ENCODE data around the gene SLC16A3.

SLC16A3 gene

DNA sequence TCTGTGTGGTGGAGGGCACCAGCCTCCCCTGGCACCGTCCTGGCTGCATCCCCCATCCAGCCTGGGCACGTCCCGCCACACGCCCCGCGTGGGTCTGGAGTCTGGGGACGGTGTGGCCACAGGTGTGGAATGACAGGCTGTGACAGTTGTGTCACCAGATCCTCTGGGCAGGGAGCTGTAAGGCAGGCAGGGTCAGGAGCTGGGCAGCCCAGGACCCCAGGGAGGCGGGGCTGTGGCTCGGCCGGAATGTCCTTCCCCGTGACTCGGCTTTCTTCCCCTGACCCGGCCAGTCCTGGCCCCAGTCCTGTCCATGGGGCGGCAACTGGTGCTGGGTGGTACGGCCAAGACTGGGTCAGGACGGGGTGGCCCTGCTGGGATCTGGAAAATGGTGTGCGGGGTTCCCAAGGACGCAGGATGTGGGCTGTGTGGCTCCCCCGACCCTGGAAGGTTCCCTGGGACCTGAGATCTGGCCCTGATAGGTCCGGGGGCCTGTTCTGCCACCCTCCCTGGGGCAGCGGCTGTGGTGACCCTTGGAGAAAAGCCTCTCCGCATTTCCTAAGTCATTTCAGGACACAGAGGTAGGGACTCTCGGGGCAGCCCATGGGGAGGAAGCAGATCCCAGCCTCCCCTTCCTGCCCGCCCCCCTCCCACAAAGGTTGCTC is 3.3 kb upstream of the SLC16A3 start:
- Histone ChIP-seq H3K27me3 (ENCODE audit: control insufficient read depth in 1 of 2, insufficient read depth in 2 of 2, low read length in 2 of 2) (no peaks in the 10 kb centered on the region), H3K4me3 (ENCODE audit: low read length in 2 of 2) (no peak overlapping the region), H3K27ac (ENCODE audit: low read length) (no peak overlapping the region), H3K36me3 (ENCODE audit: control insufficient read depth in 2 of 2, insufficient read depth in 2 of 2, low read length in 2 of 2) (no peaks in the 10 kb centered on the region), H3K4me1 (ENCODE audit: control insufficient read depth, insufficient read depth, low read length) (peaks cover 23% of the 10 kb centered on the region), H3K9ac (ENCODE audit: low read length in 2 of 2) (no peak overlapping the region), H3K9me3 (ENCODE audit: control insufficient read depth in 2 of 2, low read length in 2 of 2) (no peaks in the 10 kb centered on the region)

DNA sequence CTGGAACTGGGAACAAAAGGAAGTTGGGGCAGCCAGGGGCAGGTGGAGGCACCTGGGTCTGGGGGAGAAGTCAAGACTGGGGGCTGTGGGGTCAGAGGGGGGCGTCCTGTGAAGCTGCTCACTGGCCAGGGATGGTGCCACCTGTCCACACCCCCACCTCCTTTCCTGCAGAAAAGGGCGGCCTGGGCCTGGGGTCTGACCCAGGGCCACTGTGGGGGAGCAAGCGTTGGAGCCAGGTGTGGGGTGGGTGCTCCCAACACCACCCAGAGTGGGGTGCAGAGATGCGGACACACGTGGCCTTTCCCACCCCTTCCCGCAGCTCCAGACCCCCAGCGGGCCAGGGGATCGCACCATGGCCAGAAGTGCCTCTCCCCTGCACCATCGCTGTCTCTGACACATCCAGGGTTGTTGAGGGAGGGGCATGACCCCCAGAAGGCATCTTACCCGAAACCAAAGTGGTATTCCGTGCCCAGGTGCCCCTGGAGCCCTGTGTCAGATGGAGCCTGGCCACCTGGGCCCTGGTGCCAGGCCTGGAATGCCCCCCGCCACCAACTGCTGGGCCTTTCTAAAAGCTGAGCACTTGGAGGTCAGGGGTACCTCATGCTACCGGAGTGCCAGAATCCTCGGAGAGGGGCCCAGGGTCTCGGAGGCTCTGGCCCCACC is 2.6 kb upstream of the SLC16A3 start:
- H3K9me3 ChIP-seq (ENCODE audit: control insufficient read depth in 2 of 2, low read length in 2 of 2) = no peaks in the 10 kb centered on the region
- H3K36me3 ChIP-seq (ENCODE audit: control insufficient read depth in 2 of 2, insufficient read depth in 2 of 2, low read length in 2 of 2) = no peaks in the 10 kb centered on the region
- H3K4me1 ChIP-seq (ENCODE audit: control insufficient read depth, insufficient read depth, low read length) = peaks cover 26% of the 10 kb centered on the region
- H3K4me3 ChIP-seq (ENCODE audit: low read length in 2 of 2) = no peak overlapping the region
- H3K27me3 ChIP-seq (ENCODE audit: control insufficient read depth in 1 of 2, insufficient read depth in 2 of 2, low read length in 2 of 2) = no peaks in the 10 kb centered on the region
- H3K9ac ChIP-seq (ENCODE audit: low read length in 2 of 2) = no peak overlapping the region
- no peak overlapping the region for H3K27ac ChIP-seq (ENCODE audit: low read length)

DNA sequence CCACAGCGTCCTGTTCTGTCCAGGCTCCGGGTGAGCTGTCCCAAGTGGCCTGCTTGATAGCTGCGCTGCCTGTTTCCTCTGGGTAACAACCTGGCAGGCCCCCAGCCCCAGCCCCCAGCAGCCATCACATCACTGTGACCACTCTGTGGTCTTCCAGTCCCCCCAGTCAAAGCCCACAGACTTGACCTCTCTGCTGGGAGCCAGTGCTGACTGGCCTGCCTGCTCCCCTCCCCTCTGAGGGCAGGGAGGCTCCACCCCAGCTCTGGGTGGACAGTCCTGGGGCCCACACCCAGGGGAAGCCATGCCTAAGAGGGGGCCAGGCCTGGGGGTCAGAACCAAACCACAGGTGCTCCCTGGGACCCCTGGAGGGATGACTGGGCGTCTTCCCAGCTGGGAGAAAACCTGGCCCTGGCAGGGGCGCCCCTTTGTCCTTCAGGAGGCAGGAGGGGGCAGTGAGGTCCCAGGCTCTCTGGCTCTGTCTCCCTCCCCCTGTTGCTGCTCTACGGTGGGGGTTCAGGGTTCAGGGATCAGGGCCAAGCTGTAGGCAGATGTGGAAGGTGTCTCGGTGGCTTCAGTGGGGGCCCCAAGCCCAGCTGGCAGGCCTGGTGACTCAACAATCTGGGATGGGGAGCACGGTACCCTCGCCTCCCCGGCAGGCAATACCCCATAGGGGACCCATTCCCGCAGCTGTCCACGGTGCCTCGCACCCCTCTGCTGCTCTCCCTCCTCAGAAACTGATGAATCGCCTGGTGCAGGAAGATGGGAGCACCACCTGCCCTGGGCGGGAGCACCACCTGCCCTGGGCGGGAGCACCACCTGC is 1.8 kb upstream of the SLC16A3 start:
- H3K27me3 ChIP-seq (ENCODE audit: control insufficient read depth in 1 of 2, insufficient read depth in 2 of 2, low read length in 2 of 2) = no peaks in the 10 kb centered on the region
- no peak overlapping the region for H3K4me3 ChIP-seq (ENCODE audit: low read length in 2 of 2)
- peaks cover 34% of the 10 kb centered on the region for H3K4me1 ChIP-seq (ENCODE audit: control insufficient read depth, insufficient read depth, low read length)
- H3K27ac ChIP-seq (ENCODE audit: low read length) = no peak overlapping the region
- no peak overlapping the region for H3K9ac ChIP-seq (ENCODE audit: low read length in 2 of 2)
- no peaks in the 10 kb centered on the region for H3K36me3 ChIP-seq (ENCODE audit: control insufficient read depth in 2 of 2, insufficient read depth in 2 of 2, low read length in 2 of 2)
- H3K9me3 ChIP-seq (ENCODE audit: control insufficient read depth in 2 of 2, low read length in 2 of 2) = no peaks in the 10 kb centered on the region

DNA sequence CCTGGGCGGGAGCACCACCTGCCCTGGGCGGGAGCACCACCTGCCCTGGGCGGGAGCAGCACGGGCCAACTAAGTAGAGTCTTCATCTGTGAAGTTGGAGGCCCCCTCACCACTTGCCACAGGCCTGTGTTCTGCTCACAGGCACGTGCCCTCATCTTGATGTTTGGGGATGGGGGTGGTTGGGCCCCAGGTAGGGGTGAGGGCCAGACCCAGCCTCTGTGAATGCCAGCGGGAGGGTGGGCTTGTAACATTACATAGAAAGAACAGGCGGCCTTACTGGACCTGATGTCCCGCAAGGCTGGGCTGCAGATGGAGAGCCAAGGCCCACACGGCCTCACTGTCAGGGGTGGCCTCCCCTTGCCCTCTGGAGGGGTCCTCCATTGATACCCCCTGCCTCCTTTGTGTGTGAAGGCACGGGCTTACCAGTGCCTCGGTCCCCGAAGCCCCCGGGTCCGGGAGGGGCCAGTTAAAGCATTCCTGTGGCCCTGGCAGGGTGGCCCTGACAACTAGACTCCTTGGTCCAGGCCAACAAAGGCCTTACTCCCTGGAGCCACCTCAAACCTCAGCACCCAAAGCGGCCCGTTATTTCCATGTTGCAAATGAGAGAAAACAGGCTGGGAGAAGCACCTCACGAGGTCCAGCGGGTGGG is 1.1 kb upstream of the SLC16A3 start:
- H3K27me3 ChIP-seq (ENCODE audit: control insufficient read depth in 1 of 2, insufficient read depth in 2 of 2, low read length in 2 of 2) = no peaks in the 10 kb centered on the region
- no peaks in the 10 kb centered on the region for H3K9me3 ChIP-seq (ENCODE audit: control insufficient read depth in 2 of 2, low read length in 2 of 2)
- no peaks in the 10 kb centered on the region for H3K36me3 ChIP-seq (ENCODE audit: control insufficient read depth in 2 of 2, insufficient read depth in 2 of 2, low read length in 2 of 2)
- H3K9ac ChIP-seq (ENCODE audit: low read length in 2 of 2) = no peak overlapping the region
- H3K4me1 ChIP-seq (ENCODE audit: control insufficient read depth, insufficient read depth, low read length) = peaks cover 37% of the 10 kb centered on the region
- peak overlapping the region; percentile 58 for H3K27ac ChIP-seq (ENCODE audit: low read length)
- no peak overlapping the region for H3K4me3 ChIP-seq (ENCODE audit: low read length in 2 of 2)

DNA sequence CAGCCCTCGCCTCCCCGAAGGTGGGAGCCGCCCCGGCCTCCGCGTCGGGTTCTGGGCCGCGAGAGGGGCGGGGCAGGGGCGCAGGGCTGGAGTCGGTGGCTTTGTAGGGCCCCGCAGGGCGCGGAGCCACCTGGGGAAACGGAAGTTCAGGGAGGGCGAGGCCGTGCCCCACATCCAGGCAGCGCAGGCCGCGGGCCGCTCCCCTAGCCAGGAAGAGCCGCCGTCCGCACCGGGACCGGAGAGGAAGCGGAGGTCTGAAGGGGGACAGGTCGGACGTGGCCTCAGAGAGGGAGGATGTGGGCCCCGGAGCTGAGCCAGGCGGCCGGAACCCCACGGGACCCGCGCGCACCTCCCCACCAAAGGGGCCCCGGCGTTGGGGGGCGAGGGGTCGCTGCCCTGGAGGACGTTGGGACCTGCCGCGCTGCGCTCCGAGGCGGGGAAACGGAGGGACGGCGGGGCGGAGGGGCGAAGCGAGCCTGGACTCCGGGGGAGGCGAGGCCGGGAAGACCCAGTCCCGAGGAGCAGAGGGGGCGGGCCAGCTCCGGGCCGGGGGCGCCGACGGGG is 482 bp upstream of the SLC16A3 start:
- Histone ChIP-seq H3K27ac (ENCODE audit: low read length) (peak overlapping the region; percentile 58), H3K9me3 (ENCODE audit: control insufficient read depth in 2 of 2, low read length in 2 of 2) (no peaks in the 10 kb centered on the region), H3K36me3 (ENCODE audit: control insufficient read depth in 2 of 2, insufficient read depth in 2 of 2, low read length in 2 of 2) (no peaks in the 10 kb centered on the region), H3K9ac (ENCODE audit: low read length in 2 of 2) (peak overlapping the region in 1 of 2 donors; percentile 42), H3K4me3 (ENCODE audit: low read length in 2 of 2) (peak overlapping the region in 1 of 2 donors; percentile 72), H3K27me3 (ENCODE audit: control insufficient read depth in 1 of 2, insufficient read depth in 2 of 2, low read length in 2 of 2) (no peaks in the 10 kb centered on the region), H3K4me1 (ENCODE audit: control insufficient read depth, insufficient read depth, low read length) (peaks cover 37% of the 10 kb centered on the region)

DNA sequence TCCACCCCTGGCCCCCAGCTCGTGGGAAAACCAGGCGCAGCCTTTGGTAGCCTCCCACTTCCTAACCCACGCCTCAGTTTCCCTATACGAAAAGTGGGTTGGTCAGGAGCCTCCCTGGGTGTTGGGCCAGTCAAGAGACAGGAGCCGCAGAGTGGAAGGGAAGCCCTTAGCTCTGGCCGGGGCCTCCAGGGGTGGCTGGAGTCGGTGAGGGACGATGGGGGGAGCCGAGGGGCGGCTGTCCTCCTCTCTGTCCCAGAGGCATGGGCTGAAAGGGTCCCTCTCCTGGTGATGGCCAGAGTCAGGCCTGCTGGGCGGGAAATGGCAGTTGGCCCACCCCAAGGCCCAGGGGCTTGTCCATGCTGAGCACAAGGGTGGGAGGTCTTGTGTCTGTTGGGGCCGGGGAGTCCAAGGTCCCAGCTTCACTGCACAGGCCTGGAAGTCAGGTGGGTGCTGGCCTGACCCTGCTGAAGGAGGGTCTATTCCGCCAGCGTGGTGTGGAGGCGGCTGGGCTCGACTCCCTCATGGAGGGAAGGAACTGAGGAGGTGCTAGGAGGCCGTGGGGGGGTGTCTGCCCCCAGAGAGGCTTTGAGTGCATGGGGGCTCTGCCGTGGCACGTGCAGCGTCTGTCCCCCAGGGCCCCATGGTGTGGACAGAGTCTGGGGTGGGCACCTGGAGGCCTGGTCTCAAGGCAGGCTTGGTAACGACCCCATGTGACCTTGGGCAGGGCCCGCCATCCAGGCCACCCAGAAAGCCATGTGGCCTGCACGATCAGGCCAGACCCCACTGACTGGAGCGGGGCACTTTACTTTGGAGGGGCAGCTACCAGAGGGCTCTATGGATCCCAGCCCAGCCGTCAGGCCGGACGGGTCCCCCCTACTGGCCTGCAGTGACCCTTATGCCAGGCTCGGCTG is 1.1 kb downstream of the SLC16A3 start:
- Histone ChIP-seq H3K27me3 (ENCODE audit: control insufficient read depth in 1 of 2, insufficient read depth in 2 of 2, low read length in 2 of 2) (no peaks in the 10 kb centered on the region), H3K36me3 (ENCODE audit: control insufficient read depth in 2 of 2, insufficient read depth in 2 of 2, low read length in 2 of 2) (no peaks in the 10 kb centered on the region), H3K4me3 (ENCODE audit: low read length in 2 of 2) (peak overlapping the region; percentile 13 to 72), H3K27ac (ENCODE audit: low read length) (peak overlapping the region; percentile 67), H3K9me3 (ENCODE audit: control insufficient read depth in 2 of 2, low read length in 2 of 2) (no peaks in the 10 kb centered on the region), H3K4me1 (ENCODE audit: control insufficient read depth, insufficient read depth, low read length) (peaks cover 43% of the 10 kb centered on the region), H3K9ac (ENCODE audit: low read length in 2 of 2) (peak overlapping the region; percentile 29 to 53)

DNA sequence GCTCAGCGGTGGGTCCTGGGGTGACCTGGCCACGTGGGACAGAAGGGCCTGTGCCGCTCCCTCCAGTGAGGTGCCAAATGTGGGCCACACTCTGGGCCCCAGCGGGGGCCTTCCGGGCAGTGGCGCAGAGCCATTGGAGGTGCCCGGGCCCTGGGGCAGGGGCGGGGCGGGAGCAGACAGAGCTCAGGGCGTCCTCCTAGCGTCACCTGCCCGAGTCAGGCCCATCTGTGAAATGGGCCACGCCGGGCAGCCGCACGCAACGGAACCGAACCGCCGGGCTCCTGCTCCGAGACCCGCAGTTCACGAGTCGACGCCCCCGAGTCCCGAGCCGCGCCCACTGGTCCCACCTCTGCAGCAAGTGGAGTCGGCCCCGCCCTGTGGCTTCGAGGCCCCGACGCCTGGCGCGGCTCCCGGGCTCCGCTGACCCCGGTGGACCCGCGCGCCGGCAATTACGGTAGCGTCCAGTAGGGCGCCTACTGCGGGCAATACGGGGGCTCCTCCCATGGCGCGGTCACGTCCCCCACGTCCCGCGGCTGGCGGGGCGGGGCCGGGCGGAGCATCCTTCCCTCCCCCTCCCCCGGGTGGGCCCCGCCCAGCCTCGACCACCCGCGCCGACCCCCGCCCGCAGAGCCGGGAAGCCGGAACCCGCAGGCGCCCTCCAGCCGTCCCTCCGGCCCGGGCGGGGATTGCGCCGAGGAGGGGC is 1.9 kb downstream of the SLC16A3 start:
- H3K4me3 ChIP-seq (ENCODE audit: low read length in 2 of 2) = peak overlapping the region; percentile 53 to 72
- no peaks in the 10 kb centered on the region for H3K36me3 ChIP-seq (ENCODE audit: control insufficient read depth in 2 of 2, insufficient read depth in 2 of 2, low read length in 2 of 2)
- peak overlapping the region; percentile 67 for H3K27ac ChIP-seq (ENCODE audit: low read length)
- no peaks in the 10 kb centered on the region for H3K9me3 ChIP-seq (ENCODE audit: control insufficient read depth in 2 of 2, low read length in 2 of 2)
- peaks cover 51% of the 10 kb centered on the region for H3K4me1 ChIP-seq (ENCODE audit: control insufficient read depth, insufficient read depth, low read length)
- H3K9ac ChIP-seq (ENCODE audit: low read length in 2 of 2) = peak overlapping the region; percentile 13 to 57
- H3K27me3 ChIP-seq (ENCODE audit: control insufficient read depth in 1 of 2, insufficient read depth in 2 of 2, low read length in 2 of 2) = no peaks in the 10 kb centered on the region

DNA sequence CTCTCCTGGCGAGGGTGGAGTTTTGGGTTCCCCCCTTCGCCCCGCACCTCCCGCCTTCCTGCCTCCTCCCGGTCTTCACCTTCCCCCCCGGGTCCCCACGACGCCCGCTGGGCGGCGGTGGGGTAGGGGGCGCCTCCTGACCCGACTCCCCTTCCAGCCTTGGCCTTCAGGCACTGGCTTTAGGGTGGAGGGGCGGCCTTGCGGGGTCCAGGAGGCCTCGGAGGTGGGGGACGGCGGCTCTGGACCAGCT is 2.4 kb downstream of the SLC16A3 start:
- H3K27me3 ChIP-seq (ENCODE audit: control insufficient read depth in 1 of 2, insufficient read depth in 2 of 2, low read length in 2 of 2) = no peaks in the 10 kb centered on the region
- peak overlapping the region; percentile 36 to 57 for H3K9ac ChIP-seq (ENCODE audit: low read length in 2 of 2)
- peak overlapping the region; percentile 53 to 72 for H3K4me3 ChIP-seq (ENCODE audit: low read length in 2 of 2)
- no peaks in the 10 kb centered on the region for H3K36me3 ChIP-seq (ENCODE audit: control insufficient read depth in 2 of 2, insufficient read depth in 2 of 2, low read length in 2 of 2)
- H3K27ac ChIP-seq (ENCODE audit: low read length) = peak overlapping the region; percentile 67
- peaks cover 56% of the 10 kb centered on the region for H3K4me1 ChIP-seq (ENCODE audit: control insufficient read depth, insufficient read depth, low read length)
- H3K9me3 ChIP-seq (ENCODE audit: control insufficient read depth in 2 of 2, low read length in 2 of 2) = no peaks in the 10 kb centered on the region

DNA sequence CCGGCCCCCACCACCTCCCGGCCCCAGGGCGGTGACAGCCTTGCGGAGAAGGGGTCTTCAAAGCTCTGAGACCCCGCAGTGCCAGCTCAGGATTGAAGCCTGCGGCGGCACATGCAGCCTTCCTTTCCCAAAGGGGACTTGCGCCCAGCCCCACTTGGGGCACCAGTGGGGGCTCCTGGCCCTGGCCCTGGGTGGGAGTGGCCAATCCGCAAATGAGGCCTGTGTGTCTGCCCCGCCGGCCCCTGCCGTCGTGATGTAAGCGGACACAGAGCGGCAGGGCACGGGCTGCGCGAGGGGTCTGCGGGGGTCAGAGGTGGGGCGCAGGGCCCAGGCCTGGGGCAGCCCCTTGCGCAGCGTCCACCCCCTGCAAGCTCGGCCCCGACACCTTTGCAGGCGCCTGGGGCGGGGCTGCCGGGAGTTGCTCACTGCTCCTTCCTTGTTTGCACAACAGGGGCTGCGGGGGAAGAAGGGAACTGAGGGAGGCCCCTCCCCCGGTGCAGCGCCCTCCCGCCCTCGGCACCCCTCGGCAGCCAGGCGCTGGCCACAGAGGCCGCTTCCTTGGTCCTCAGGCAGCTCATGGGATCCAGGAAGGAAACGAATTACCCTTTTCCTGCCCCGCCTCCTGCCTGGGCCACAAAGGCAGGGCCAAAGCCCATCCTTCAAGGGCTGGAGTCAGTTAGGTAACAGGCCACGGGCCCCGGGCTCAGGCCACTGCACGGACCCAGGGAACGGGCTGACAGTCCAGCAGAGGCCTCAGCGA is 2.9 kb downstream of the SLC16A3 start:
- H3K4me1 ChIP-seq (ENCODE audit: control insufficient read depth, insufficient read depth, low read length) = peaks cover 61% of the 10 kb centered on the region
- peak overlapping the region; percentile 53 to 72 for H3K4me3 ChIP-seq (ENCODE audit: low read length in 2 of 2)
- H3K9me3 ChIP-seq (ENCODE audit: control insufficient read depth in 2 of 2, low read length in 2 of 2) = no peaks in the 10 kb centered on the region
- H3K36me3 ChIP-seq (ENCODE audit: control insufficient read depth in 2 of 2, insufficient read depth in 2 of 2, low read length in 2 of 2) = no peaks in the 10 kb centered on the region
- peak overlapping the region; percentile 36 to 57 for H3K9ac ChIP-seq (ENCODE audit: low read length in 2 of 2)
- no peaks in the 10 kb centered on the region for H3K27me3 ChIP-seq (ENCODE audit: control insufficient read depth in 1 of 2, insufficient read depth in 2 of 2, low read length in 2 of 2)
- peak overlapping the region; percentile 67 for H3K27ac ChIP-seq (ENCODE audit: low read length)
